Ramos (cell line): ENCODE measurements around the gene ZNF574.
"Not testable (repeated sequence)": the region's sequence is repeated elsewhere in the genome, so short reads cannot be mapped to it uniquely, and the experiment has no call there.

Experiments
- in situ Hi-C: fragments of 300-500 bp; cut with MboI; formaldehyde crosslinking; loops from one replicate; pipeline ENCODE4 v1.14.3; 2022; ENCODE audit warnings: low sequenced_read_pairs; ENCODE audit not compliant: unreplicated experiment

ZNF574 gene

DNA sequence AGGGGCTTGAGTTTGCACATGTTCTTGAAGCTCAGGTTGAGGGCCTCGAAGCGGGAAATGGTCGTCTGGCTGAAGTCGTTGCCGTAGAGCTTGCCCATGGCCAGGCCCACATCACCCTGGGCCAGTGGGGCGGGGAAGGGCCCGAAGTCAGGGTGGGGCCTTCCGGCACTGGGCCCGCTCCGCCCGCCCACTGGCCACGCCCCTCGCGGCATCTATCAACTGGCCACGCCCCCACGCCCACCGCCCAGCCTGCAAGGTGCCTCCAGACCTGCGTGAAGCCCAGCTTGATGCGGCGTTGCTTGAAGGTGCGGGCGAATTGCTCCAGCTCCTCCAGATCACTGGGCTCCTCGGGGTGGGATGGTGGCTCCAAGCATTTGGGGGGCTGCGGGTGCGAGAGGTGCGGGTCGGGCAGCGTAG, 19.9 kb downstream of the ZNF574 start:
- in situ Hi-C loops: no loop called here

DNA sequence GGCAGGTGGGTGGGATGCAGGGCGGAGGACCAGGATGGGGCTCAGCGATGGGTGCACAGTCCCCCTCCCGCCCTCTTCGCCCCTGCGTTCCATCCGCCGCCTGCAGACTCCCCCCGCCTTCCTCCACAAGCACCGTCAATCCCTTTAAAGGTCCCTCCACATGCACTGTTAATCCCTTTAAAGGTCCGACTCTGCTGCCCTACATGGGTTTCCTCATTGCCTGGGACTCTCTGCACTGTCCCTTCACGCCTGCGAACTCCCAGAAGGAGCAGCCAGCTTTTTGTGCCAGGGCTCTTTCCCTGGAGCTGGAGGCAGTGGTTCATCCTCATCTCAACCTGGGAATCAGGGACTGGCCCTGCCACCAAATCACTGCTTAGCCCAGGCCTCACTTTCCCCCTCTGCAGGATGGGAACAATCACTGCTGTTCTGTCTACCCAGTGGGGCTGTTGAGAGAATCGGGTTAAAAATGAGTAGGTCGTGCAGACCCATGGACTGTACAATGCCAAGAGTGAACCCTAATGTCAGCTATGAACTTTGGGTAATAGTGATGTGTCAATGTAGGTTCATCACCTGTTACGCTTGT, 20.4 kb downstream of the ZNF574 start:
- in situ Hi-C loops: no loop called here

DNA sequence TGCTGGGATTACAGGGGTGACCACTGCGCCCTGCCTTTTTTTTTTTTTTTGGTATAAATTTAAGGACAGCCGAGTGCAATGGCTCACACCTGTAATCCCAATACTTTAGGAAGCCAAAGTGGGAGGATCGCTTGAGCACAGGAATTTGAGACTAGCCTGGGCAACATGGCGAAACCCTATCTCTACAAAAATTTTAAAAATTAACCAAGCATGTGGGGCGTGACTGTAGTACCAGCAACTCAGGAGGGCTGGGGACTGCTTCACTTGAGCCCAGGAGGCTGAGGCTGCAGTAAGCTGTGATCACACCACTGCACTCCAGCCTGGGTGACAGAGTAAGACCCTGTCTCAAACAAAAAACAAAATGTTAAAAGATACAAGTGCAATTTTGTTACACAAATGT, 21.5 kb downstream of the ZNF574 start:
- in situ Hi-C loops: no loop called here

DNA sequence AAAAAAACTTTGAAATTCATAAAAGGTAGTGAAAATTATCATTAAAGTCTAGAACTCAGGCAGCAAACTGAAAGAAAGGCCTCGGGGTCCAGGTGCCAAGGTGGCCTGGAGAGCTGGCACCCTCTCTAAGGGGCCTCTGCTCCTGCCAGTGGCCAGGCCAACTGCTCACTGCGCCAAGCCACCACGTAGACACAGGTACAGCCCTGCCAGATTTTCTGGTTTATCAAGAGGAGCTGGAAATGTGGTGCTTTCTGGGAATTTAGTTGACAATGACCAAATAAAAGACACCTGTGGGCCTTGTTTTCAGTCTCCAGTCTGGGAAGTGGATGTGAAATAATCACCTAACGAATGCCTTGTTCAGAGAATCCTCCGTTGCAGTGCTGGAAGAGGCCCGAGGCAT, 22.8 kb downstream of the ZNF574 start:
- in situ Hi-C loops: no loop called here

DNA sequence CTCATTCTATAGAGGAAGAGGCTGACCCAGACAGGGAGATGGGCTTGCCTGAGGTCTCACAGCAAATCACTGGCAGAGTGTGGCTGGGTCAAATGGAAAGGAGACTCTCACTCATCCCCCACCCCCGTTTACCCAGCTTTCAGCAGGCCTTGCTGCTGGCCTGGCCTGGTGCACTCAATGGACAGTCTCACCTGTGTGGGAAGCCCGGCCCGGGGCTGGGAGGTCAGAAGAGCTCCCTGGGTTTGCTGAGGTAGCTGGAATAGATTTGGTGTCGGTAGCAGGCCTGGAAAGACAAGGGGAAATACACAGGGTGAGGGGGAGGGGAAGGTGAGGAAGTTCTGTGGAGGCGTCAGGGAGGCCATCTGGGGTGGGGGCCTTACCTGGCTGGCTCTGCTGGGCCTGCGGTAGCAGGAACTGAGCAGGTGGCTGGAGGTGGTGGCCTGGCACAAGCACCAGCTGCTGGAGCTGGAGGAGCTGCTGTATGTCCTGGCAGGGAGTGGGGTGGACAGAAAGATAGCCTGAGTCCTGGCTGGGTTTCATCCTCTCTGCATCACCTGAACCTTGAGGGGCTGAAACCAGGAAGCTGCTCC, 23.5 kb downstream of the ZNF574 start:
- in situ Hi-C loops: no loop called here

DNA sequence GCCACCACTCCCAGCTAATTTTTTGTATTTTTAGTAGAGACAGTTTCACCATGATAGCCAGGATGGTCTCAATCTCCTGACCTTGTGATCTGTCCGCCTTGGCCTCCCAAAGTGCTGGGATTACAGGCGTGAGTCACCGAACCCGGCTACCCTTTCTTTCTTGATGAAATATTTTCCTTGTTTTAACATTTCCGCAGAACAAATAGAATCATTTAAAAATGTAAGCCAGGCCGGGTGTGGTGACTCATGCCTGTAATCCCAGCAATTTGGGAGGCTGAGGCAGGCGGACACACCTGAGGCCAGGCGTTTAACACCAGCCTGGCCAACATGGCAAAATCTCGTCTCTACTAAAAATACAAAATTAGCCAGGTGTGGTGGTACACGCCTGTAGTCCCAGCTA, 24.3 kb downstream of the ZNF574 start:
- in situ Hi-C loops: not testable (repeated sequence)

DNA sequence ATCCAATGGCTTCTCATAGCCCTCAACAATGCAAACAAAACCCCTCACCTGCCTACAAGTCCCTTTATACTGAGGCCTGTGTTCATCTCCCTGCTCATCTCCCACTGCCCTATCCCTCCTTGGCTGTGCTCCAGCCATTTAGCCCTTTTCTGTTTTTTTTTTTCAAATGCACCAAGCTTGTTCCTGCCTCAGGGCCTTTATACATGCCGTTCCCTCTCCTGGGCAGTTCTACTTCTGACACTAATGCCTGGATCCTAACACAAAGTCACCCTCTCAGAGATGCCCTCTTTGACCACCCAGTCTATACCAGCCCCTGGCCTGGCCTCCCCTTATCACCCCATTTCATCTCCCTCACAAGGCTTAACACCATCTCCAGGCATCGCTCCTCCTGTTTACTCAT, 26.9 kb downstream of the ZNF574 start:
- in situ Hi-C loops: no loop called here

DNA sequence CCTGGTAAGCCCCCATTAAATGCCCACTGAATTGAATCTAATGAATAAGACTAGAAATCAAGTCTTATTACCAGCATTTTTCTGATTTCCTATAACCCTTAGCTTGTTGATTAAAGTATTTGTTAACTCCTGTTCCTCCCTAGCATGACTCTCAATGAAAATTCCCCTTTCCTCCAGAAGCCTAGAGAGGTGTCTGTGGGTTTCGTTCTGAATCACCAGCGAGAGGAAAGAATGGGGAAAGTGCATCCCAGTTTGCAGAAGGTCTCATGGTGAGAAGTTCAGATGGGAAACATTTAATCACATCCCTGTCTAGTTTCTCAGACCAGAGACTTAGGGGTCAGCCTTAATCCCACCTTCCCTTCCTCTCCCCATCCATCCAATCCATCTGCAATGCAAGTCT, 29.4 kb downstream of the ZNF574 start:
- in situ Hi-C loops: loop anchor here (5.0 kb wide), 1 partner anchor 182 kb away; no protein-coding TSS in a partner anchor

DNA sequence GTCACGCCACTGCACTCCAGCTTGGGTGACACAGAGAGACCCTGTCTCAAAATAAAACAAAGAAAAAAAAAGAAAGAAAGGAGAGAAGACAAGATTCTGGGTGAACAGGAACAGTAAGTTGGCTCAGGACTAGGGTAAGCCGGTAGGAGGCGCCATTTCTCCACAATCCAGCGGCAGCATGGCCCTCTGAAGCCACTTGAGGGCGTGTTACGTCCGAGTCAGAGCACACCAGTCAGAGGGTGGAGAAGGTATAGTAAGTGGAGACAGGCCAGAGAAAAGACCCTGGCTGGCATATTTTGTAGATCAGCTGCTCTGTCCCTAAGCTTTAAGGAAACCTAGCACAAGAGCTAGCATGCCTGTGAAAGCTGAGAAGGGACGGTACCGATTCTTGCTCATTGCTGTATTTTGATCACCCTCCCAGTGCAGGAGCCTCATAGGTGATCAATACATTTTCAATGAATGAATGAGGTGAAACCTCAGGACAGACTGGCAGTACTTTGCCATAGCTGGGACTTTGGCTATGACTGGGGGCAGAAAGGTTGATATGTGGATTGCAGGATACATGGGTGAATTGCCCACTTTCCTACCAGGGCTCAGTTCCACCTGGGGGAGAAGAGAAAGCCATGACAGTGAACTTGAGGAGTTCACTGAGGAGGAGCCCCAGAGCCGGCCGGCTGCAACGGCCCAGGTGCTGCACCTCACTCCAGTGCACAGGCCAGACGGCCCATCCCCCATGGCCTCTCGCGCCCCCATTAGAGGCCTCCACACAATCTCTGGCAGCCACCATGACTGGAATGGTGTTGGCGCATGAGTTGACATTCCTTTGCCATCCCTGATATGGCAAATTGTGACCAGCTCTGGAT, 32.8 kb downstream of the ZNF574 start:
- in situ Hi-C loops: loop anchor here (5.0 kb wide), 1 partner anchor 179 kb away; no protein-coding TSS in a partner anchor

DNA sequence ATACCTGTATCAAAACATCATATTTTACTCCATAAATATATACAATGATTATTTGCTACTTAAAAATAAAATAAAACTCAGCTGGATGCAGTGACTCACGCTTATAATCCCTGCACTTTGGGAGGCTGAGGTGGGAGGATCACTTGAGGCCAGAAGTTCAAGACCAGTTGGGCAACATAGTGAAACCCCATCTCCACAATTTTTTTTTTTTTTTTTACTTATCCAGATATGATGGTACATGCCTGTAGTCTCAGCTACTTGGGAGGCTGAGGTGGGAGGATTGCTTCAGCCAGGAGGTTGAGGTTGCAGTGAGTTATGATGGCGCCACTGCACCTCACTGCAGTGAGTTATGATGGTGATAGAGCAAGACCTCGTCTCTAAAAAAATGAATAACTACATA, 33.9 kb downstream of the ZNF574 start:
- in situ Hi-C loops: loop anchor here (5.0 kb wide), 2 partner anchors 77 to 177 kb away; no protein-coding TSS in a partner anchor

DNA sequence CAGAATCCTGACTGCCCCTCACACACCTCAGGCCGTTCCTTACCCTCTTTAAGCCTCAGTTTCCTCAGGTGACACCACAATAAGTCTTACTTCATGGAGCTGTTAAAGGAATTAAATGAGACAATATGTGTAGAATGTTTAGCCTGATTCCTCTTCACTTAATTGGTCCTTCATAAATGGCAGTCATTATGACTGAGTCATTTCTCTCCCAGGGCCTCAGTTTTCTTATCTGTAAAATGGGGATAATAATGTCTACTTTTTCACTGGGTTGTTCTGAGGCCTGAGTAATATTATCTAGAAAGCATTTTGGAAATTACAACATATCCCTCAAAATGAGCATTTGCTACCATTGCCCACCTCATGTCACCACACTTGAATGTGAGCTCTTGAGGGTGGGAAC, 34.7 kb downstream of the ZNF574 start:
- in situ Hi-C loops: loop anchor here (5.0 kb wide), 1 partner anchor 77 kb away; no protein-coding TSS in a partner anchor

DNA sequence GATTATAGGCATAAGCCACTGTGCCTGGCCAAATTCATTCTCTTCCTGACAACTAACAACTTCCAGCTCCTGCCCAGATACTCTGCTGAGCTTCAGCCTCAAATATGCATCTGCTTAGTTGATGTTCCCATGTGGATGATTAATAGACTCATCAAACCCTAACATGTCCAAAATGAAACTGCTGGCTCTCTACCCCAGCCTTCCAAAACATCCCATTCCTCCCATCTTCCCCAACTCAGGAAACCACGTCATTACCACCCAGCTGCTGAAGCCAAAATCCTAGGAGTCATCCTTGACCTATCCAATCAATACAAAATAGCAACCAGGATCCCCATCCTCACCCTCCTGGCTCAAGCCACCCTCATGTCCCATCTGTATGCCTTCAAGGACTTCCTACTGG, 35.4 kb downstream of the ZNF574 start:
- in situ Hi-C loops: loop anchor here (5.0 kb wide), 1 partner anchor 76 kb away; no protein-coding TSS in a partner anchor

DNA sequence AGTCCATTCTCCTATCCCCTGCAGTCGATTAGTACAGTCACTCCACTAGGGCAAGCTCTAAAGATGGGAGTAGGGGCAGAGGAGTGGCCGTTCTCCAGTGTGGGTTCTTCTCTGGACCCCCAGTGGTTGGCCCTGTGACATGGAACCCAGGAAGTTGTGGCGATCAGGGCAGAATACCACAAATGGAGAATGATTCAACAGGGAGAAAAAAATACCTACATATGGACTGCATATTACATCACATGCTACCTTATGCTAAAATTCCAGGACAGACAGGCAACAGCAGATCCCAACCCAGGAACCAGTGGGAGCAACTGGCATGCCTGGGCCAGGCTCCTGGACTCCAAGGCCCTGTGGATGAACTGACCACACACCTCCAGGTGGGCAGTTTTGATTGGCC, 35.8 kb downstream of the ZNF574 start:
- in situ Hi-C loops: loop anchor here (5.0 kb wide), 1 partner anchor 75 kb away; no protein-coding TSS in a partner anchor

DNA sequence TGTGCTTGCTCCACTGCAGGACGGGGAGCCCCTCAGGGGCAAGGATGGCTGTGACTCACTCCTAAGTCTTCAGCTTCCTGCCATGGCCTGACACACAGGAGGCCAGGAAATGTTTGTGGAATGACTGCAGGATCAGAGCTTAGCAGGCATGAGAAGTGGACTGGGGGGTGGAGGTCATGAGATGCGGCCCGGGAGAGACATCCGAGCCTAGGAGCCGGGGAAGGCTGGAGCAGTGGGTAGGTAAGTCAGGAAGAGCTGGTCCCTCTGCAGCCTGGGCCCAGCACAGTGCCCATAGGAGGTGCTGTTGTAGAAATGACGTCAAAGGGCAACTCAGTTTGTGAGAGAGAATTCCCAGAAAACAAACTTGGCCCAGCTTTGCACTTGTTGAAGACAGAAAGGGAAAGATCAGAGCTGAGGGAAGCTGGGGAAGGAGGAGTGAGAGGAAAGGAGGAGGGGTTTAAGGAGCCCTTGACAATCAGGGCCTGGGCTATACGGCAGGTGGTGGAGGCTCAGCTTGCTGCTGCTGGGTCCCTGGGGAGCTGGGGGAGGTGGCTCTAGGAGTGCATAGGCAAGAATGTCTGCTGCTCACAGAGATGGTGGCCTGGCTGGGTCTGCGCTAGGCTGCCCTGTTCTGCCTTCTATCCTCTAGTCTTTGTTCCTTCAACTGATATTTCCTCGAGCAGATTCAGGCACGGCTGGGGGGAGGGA, 37.8 kb downstream of the ZNF574 start:
- in situ Hi-C loops: loop anchor here (5.0 kb wide), 1 partner anchor 74 kb away; no protein-coding TSS in a partner anchor

DNA sequence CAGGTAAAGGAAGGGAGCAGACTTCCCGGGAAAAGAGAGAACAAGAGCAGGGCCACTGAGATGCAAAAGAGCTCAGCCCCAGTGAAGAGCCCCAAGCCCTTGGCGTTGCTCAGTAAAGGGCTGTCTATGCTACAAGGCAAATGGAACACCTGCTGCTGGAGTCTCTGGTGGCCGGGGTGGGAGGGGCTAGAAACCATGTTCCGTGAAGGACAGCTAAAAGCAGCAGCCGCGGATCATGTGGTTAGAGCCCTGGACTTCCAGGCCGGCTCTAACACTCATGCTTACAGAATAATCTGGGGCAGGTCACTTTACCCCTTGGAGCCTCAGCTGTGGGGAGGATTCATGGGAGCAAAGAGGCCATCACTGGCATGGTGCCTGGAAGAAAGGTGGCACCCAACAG, 38.4 kb downstream of the ZNF574 start:
- in situ Hi-C loops: loop anchor here (5.0 kb wide), 1 partner anchor 73 kb away; no protein-coding TSS in a partner anchor

DNA sequence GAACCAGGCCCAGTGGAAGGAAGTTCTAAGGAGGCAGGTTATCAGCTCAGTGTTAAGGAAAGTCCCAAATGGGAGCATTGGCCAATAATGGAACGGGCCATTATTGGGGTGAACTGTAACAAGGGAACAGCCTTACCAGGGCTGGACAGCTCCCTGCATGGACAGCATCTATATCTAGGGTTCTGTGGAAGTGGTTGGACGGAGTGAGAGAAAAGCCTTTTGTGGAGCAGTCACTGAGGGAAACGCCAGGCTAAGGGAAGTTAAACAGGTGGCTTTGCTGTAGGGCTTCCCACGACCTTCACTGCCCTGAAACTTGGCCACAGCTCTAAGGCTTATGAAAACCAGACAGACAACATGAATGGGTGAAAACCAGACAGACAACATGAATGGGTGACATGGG, 39.3 kb downstream of the ZNF574 start:
- in situ Hi-C loops: no loop called here

DNA sequence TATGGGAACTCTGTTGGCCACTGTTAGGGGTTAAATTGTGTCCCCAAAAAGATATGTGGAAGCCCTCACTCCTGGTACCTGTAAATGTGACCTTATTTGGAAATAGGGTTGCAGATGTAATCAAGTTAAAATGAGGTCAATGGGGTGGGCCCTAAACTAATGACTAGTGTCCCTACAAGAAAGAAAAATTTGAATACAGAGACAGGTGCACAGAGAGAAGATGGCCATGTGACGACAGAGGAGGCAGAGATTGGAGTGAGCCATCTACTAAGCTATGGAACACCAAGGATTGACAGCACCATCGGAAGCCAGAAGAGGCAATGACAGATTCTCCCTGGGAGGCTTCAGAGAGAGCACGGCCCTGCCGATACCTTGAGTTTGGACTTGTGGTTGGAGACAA, 39.7 kb downstream of the ZNF574 start:
- in situ Hi-C loops: no loop called here

DNA sequence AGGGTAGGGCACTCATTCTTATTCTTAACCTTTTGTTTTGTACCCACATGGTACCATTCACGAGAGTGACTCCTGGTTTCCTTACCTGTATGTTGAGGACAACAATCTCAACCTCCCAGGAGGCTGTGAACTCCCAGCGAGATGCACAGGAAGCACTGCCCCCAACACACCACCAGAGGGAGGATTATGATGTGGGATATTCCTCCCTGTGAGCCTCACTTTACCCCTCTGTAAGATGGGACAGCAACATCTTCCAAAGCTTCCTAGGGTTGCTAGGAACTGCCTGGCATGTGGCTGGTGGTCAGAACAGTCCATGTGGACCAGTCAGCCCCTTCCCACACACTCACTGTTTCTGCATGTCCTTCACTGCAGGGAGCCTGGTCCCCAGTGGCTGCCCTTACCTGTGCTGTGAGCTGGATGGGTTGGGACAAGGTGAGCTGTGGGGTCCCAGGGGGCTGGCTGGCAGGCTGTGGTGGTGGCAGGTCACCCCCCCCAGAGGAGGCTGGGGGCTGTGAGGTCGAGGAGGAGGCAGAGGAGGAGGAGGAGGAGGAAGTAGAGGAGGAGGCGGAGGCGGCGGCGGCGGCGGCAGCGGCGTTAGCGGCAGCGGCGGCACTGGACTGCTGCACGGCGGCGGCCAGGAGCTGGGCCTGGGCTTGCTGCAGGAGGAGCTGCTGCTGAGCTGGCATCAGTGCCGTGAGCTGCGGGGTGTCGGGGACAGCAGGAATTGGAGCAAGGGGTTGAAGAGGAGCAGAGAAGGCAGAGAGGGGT, 40.5 kb downstream of the ZNF574 start:
- in situ Hi-C loops: no loop called here

DNA sequence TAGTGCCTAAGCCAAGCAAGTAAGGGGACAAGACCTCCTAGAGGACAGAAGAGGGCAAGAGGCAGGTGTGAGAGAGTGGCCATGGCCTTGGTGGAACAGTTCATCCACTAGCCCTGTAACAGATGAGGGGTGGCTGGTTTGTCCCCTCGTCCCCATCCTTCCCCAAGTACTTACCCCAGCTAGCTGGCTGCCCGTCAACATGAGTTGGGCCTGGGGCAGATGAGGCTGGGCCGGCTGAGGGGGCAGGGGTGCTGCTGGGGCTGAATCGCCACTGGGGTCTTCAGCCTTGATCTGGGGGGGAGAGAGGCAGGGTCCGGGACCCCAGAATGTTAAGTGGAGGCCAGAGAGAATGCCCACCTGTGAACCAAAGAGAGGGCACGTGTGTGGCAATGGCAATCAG, 41.1 kb downstream of the ZNF574 start:
- in situ Hi-C loops: no loop called here
